ENCODE results near the gene PER2.

DNA sequence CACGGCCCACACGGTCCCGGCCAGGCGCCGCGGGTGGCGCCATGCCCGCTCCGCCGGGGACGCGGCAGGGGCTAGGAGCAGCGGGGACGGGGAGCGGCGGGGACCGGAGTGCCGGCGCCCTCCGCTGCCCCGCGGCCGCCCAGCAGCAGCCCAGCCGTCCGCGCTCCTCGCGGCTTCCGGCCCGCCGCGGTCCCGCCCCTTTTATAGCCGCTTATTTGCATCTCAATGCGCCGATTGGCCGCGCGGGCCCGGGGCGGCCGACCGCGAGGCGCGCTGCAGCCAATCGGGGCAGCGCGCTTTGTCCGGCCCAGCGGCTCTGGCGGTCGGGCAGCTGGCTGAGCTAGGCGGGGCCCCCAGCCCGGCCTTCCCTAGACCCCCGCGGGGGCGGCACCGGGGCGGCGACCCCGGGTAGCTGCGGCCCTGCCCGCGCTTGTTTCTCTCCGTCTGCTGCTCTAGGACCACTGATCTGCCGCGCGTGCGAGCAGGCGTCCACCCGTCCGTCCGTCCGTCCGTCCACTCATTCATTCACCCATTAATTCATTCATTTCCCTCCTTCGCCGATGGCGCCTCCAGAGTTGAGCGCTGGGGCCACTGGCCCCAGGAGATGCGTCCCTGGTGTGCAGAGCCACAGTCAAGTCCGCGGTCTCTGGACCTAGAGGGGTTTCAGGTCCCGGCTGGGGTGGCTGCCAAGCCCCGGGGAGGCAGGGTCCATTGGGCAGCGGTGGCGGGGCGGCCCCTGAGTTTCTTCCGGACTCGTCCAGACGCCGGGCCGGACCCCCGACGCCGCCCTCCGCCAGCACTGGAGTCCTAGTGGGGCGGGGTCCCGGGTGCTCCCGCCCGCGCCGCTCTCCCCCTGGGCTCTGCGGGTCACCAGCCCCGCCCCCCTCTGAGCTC, 48.3 kb downstream of the PER2 start, which contains the start of gene HES6:
- TF ChIP-seq EZH2 (IDR thresholded peaks at IDR 0.05; ENCODE audit: borderline replicate concordance, low read length) (no peak), CTCF (conservative IDR thresholded peaks at IDR 0.05 in 1 of 2, IDR thresholded peaks at IDR 0.05 in 1 of 2; ENCODE audit: extremely low read depth in 1 of 2, insufficient read depth in 1 of 2, low read depth in 1 of 2, low read length in 2 of 2) (no peak)
